Suprapubic skin (tissue), 4 donors: Measurements from ENCODE around the gene PPP4R3B. TPM values are rescaled to one million over a fixed set of nuclear protein-coding genes. Genes with fewer than 3 reads are reported as not detected.

Source experiments
- DNase-seq, 2 donors: peaks; one replicate each; pipeline ENCODE4 v3.0.0-alpha.2; 2019; ENCODE audit warnings: low spot score in 2 of 2
- H3K27ac ChIP-seq: fragments of 200-600 bp; sonication (generic); one replicate; pipeline ENCODE4 v1.5.1; 2019
- H3K27me3 ChIP-seq: fragments of 200-600 bp; sonication (generic); one replicate; pipeline ENCODE4 v1.5.1; 2019
- H3K36me3 ChIP-seq: fragments of 200-600 bp; sonication (generic); one replicate; pipeline ENCODE4 v1.5.1; 2019
- H3K4me1 ChIP-seq: fragments of 200-600 bp; sonication (generic); one replicate; pipeline ENCODE4 v1.5.1; 2019
- H3K4me3 ChIP-seq: fragments of 200-600 bp; sonication (generic); one replicate; pipeline ENCODE4 v1.5.1; 2019; ENCODE audit warnings: mild to moderate bottlenecking
- H3K9me3 ChIP-seq: fragments of 200-600 bp; sonication (generic); one replicate; pipeline ENCODE4 v1.5.1; 2019
- CTCF ChIP-seq, 2 donors: fragments of 200-600 bp in 1 of 2; fragments of 450-650 bp in 1 of 2; sonication (generic) in 1 of 2; IDR thresholded peaks; one replicate each; pipeline ENCODE4 v1.5.1; 2016 to 2019; ENCODE audit warnings: antibody characterized with exemption in 2 of 2, mild to moderate bottlenecking in 1 of 2, moderate library complexity in 1 of 2
- EP300 ChIP-seq: sonication (generic); formaldehyde crosslinking; IDR thresholded peaks from one replicate; pipeline ENCODE4 v1.6.1; 2017; ENCODE audit warnings: antibody characterized with exemption
- POLR2A ChIP-seq, 2 donors: fragments of 450-650 bp; IDR thresholded peaks; one replicate each; pipeline ENCODE4 v1.6.1; 2017; ENCODE audit warnings: antibody characterized with exemption in 2 of 2, mild to moderate bottlenecking in 2 of 2, moderate library complexity in 2 of 2
- POLR2AphosphoS5 ChIP-seq, 3 donors: sonication (generic); formaldehyde crosslinking; IDR thresholded peaks; one replicate each; pipeline ENCODE4 v1.6.1; 2017; ENCODE audit warnings: antibody characterized with exemption in 3 of 3
- WGBS: methylation state at CpG from one replicate; pipeline ENCODE4 v1.1.5; 2018; 5-methylcytosine and 5-hydroxymethylcytosine counted together
- total RNA-seq, 4 donors: library from RNA; depleted of rRNA; stranded (reverse); fragments of >200 nt; gene quantifications; one replicate each; pipeline ENCODE4 v1.1.0, GENCODE V29; 2016

The PPP4R3B gene
- total RNA-seq, 4 donors from 2014 or later: 46.6 to 69.2 (median 65.4) TPM

- no peaks in the 10 kb centered on the region for H3K27me3 ChIP-seq
- TF ChIP-seq POLR2A (IDR thresholded peaks at IDR 0.05): no peak
- no peak for TF ChIP-seq EP300
- TF ChIP-seq CTCF (IDR thresholded peaks at IDR 0.05): no peak
- no peak for TF ChIP-seq POLR2AphosphoS5 (IDR thresholded peaks at IDR 0.05)
- no peak overlapping the region for H3K27ac ChIP-seq
- H3K36me3 ChIP-seq: peaks cover 22% of the 10 kb centered on the region
- H3K4me3 ChIP-seq: no peak overlapping the region
- no peaks in the 10 kb centered on the region for H3K9me3 ChIP-seq
- H3K4me1 ChIP-seq: peaks cover 6% of the 10 kb centered on the region
- DNase-seq: no peak
These were observed 21.9 kb downstream of the PPP4R3B start for GRCh38 chr2:55595536-55595935.

DNA sequence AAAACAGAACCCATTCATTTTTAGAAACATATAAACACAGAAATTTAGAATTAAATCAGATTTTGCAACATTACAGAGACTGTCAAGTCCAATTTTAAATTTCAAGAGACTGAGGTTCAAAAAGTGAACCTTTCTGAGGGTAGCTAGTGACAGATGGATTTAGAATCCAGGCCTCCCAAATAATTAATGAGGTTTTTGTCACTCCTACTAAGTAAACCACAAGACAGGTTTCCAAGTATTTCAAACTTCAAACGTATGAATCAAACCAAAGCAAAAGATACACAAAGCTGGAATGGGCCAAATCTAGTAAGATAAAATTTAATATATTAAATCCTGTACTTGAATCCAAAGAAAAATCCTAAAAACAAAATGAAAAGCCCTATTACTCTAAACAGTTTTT lies 25.3 kb downstream of the PPP4R3B start:
- H3K36me3 ChIP-seq: peaks cover 9% of the 10 kb centered on the region
- H3K4me3 ChIP-seq: no peak overlapping the region
- TF ChIP-seq CTCF (IDR thresholded peaks at IDR 0.05) (no peak), EP300 (no peak), POLR2AphosphoS5 (IDR thresholded peaks at IDR 0.05) (no peak), POLR2A (IDR thresholded peaks at IDR 0.05) (no peak)
- 44% methylated on average over 1 of the region's 1 CpG for whole genome bisulfite sequencing
- no peaks in the 10 kb centered on the region for H3K27me3 ChIP-seq
- no peak overlapping the region for H3K27ac ChIP-seq
- DNase-seq: no peak
- H3K4me1 ChIP-seq: peaks cover 7% of the 10 kb centered on the region
- no peaks in the 10 kb centered on the region for H3K9me3 ChIP-seq

GRCh38 chr2:55590810-55591440 lies 26.5 kb downstream of the PPP4R3B start:
- Histone ChIP-seq H3K9me3 (no peaks in the 10 kb centered on the region), H3K4me1 (peaks cover 7% of the 10 kb centered on the region), H3K36me3 (peaks cover 8% of the 10 kb centered on the region), H3K4me3 (no peak overlapping the region), H3K27me3 (no peaks in the 10 kb centered on the region), H3K27ac (no peak overlapping the region)
- 65% methylated on average over 7 of the region's 7 CpGs for WGBS
- no peak for DNase-seq
- TF ChIP-seq EP300: no peak
- no peak for TF ChIP-seq CTCF (IDR thresholded peaks at IDR 0.05)
- no peak for TF ChIP-seq POLR2AphosphoS5 (IDR thresholded peaks at IDR 0.05)
- no peak for TF ChIP-seq POLR2A (IDR thresholded peaks at IDR 0.05)

GRCh38 chr2:55585451-55586080 lies 31.9 kb downstream of the PPP4R3B start:
- no peak for DNase-seq
- Histone ChIP-seq H3K27me3 (no peaks in the 10 kb centered on the region), H3K27ac (no peak overlapping the region), H3K36me3 (peaks cover 24% of the 10 kb centered on the region), H3K4me3 (no peak overlapping the region), H3K4me1 (peaks cover under 1% of the 10 kb centered on the region), H3K9me3 (no peaks in the 10 kb centered on the region)
- 71% methylated on average over 2 of the region's 2 CpGs for WGBS
- TF ChIP-seq EP300 (no peak), CTCF (IDR thresholded peaks at IDR 0.05) (no peak), POLR2AphosphoS5 (IDR thresholded peaks at IDR 0.05) (no peak), POLR2A (IDR thresholded peaks at IDR 0.05) (no peak)

DNA sequence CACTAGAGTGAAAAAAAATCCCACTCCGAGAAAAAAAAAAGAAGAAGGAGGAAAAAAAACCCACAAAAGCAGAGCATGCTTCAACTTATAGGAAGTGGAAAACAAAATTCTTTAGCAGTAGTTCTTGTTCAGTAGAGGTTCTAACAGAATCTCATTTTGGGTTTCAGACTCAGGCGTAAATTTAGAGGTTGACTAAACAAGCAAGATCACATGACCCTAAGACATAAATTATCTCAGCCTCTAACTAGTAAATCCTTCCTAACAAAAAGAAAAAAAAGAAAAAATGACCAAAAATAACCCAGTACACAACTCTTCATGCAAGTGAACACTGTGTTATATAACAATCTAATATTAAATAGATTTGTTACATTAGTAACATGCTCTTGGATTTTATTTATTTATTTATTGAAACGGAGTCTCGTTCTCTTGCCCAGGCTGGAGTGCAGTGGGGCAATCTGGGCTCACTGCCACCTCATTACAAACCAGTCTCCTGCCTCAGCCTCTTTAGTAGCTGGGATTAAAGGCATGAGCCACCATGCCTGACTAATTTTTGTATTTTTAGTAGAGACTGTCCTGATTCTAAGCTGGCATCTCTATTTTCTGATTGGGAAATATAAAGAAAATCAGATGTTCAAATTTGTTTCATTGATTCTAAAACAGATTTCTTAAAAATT lies 35.4 kb downstream of the PPP4R3B start:
- WGBS: 73% methylated on average over 4 of the region's 4 CpGs
- no peak overlapping the region for H3K27ac ChIP-seq
- peaks cover 36% of the 10 kb centered on the region for H3K36me3 ChIP-seq

More for the DNA sequence above, 35.4 kb downstream of the PPP4R3B start:
- H3K27me3 ChIP-seq: no peaks in the 10 kb centered on the region
- no peaks in the 10 kb centered on the region for H3K4me1 ChIP-seq
- no peak overlapping the region for H3K4me3 ChIP-seq
- TF ChIP-seq POLR2AphosphoS5 (IDR thresholded peaks at IDR 0.05) (no peak), CTCF (IDR thresholded peaks at IDR 0.05) (no peak), EP300 (no peak), POLR2A (IDR thresholded peaks at IDR 0.05) (no peak)
- no peaks in the 10 kb centered on the region for H3K9me3 ChIP-seq
- no peak for DNase-seq
